HG03469 (cell line): ENCODE results near the gene TMOD1.
"Not testable (repeated sequence)": the region's sequence is repeated elsewhere in the genome, so short reads cannot be mapped to it uniquely, and the experiment has no call there.

ENCODE experiments used
- ATAC-seq: cut with Tn5 transposase; IDR thresholded peaks from one replicate; pipeline ENCODE4 v1.9.1; 2021; ENCODE audit warnings: mild to moderate bottlenecking, moderate library complexity, moderate number of reproducible peaks; ENCODE audit not compliant: unreplicated experiment

Gene TMOD1

GRCh38 chr9:97564291-97565175 lies 63.1 kb downstream of the TMOD1 start:
- ATAC-seq = no peak

GRCh38 chr9:97565262-97565661 lies 63.8 kb downstream of the TMOD1 start:
- ATAC-seq = no peak

GRCh38 chr9:97567182-97567893 lies 65.9 kb downstream of the TMOD1 start:
- ATAC-seq = no peak

- no peak for ATAC-seq
Observed at GRCh38 chr9:97567894-97568202, 66.4 kb downstream of the TMOD1 start.

- no peak for ATAC-seq
Observed at GRCh38 chr9:97568461-97569275, 67.2 kb downstream of the TMOD1 start.

GRCh38 chr9:97570899-97571298 lies 69.4 kb downstream of the TMOD1 start:
- ATAC-seq = no peak

GRCh38 chr9:97571664-97572063 lies 70.2 kb downstream of the TMOD1 start:
- ATAC-seq = no peak

GRCh38 chr9:97572196-97572891 lies 70.9 kb downstream of the TMOD1 start:
- no peak for ATAC-seq

GRCh38 chr9:97572892-97573365 lies 71.5 kb downstream of the TMOD1 start:
- no peak for ATAC-seq

- ATAC-seq = no peak
Observed at GRCh38 chr9:97573482-97574073, 72.1 kb downstream of the TMOD1 start.

GRCh38 chr9:97574101-97574571 lies 72.7 kb downstream of the TMOD1 start:
- ATAC-seq = not testable (repeated sequence)

GRCh38 chr9:97574921-97575672 lies 73.6 kb downstream of the TMOD1 start:
- not testable (repeated sequence) for ATAC-seq

- ATAC-seq = no peak
Observed at GRCh38 chr9:97575673-97576200, 74.3 kb downstream of the TMOD1 start.

- ATAC-seq = no peak
Observed at GRCh38 chr9:97577051-97577450, 75.6 kb downstream of the TMOD1 start.

- ATAC-seq = no peak
Observed at GRCh38 chr9:97578846-97579245, 77.4 kb downstream of the TMOD1 start.

- ATAC-seq = no peak
Observed at GRCh38 chr9:97579914-97580313, 78.4 kb downstream of the TMOD1 start.

- ATAC-seq = not testable (repeated sequence)
Observed at GRCh38 chr9:97581590-97581989, 80.1 kb downstream of the TMOD1 start.

- ATAC-seq = not testable (repeated sequence)
Observed at GRCh38 chr9:97584778-97585177, 83.3 kb downstream of the TMOD1 start.

GRCh38 chr9:97586909-97587308 lies 85.4 kb downstream of the TMOD1 start:
- not testable (repeated sequence) for ATAC-seq
